Measurements from ENCODE around the gene LPGAT1.
"Not testable (repeated sequence)": the region's sequence is repeated elsewhere in the genome, so short reads cannot be mapped to it uniquely, and the experiment has no call there.

Gene LPGAT1

DNA sequence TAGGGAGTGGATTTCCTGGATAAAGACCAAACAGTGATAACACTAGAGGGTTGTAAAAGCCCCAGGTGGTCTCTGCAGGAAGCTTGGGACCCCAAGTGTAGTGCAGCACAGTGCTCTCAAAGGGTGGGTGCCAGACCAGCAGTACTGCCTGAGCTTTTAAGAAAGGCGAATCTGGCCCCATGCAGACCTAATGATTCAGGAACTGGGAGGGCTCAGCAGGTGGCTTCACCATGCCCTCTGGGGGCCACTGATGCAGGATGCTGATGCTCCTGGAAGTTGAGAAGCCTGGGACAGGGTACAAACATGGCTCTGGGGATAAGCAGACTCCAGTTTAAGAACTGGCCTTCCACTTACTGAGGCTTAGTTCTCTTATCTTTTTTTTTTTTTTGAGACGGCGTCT, 126.0 kb downstream of the LPGAT1 start:
- DNase-seq (ENCODE audit: low spot score) = no peak

DNA sequence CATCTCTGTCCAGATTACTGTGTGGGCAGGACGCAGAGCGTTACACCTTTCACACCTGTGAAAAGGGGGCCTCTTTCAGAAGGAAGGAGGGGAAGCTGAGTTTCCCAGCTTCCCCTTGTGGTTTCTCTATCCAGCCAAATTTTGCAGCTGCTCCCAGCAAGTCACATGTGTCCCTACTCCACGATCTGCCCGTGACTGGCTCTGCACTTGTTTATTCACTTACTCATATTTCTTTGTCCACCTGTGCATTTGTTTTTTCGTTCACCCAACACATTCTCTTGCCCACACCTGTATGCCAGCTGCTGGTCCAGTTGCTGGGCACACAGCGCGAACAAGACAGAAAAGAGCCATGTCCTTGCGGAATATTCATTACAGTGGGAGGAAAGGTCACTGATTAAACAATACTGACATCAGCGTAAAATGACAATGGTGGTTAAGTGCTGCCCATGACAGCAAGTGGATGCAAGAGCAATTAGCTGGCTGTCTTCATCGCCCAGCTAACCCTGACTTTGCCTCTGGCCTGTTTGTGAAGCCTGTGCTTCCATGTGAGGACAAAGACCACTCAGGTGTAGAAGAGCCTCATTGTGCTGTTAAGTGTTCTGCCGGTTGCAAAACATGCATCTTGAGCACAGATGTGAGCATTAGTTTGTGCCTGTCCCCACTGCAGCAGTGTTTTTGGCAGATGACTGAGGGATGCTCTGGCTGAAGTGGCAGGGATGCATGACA, 126.6 kb downstream of the LPGAT1 start:
- DNase-seq (ENCODE audit: low spot score) = no peak

DNA sequence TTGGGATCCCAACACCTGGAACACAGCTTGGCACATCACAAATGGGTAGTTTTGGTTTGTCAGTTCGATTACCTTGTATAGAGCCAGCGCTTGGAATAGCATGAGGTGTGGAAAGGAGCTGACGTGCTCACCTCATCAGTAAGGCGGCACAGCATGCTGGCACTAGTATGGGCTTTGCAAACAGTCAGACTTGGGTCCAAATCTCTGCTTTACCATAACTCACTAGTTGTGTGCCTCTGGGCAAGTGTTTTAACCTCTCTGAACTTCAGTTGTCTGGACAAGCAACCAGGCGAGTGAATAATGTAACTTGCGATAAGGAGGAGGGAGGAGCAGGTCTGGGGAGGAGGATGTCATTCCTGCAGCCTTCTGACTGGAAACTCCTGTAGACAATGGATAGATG, 128.8 kb downstream of the LPGAT1 start:
- no peak for DNase-seq (ENCODE audit: low spot score)

DNA sequence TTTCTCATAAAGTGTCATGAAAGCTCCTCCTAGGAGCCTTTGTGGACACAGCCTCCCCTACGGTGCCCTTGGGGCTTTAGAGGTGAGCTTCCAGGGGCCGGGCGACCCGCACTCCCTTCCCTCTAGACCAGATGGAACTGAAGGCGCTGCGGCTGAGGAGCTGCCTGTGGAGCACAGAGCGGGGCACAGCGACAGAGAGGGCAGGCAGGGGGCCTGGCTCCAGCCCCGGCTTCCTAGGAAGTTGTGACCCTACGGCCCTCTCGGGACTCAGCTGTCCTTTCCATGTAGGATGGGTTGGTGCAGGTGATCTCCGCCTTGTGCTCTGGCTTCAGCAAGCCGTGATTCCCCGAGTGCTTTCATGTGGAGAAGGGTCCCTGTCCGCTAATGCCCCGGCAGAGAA, 131.5 kb downstream of the LPGAT1 start:
- DNase-seq (ENCODE audit: low spot score) = no peak

DNA sequence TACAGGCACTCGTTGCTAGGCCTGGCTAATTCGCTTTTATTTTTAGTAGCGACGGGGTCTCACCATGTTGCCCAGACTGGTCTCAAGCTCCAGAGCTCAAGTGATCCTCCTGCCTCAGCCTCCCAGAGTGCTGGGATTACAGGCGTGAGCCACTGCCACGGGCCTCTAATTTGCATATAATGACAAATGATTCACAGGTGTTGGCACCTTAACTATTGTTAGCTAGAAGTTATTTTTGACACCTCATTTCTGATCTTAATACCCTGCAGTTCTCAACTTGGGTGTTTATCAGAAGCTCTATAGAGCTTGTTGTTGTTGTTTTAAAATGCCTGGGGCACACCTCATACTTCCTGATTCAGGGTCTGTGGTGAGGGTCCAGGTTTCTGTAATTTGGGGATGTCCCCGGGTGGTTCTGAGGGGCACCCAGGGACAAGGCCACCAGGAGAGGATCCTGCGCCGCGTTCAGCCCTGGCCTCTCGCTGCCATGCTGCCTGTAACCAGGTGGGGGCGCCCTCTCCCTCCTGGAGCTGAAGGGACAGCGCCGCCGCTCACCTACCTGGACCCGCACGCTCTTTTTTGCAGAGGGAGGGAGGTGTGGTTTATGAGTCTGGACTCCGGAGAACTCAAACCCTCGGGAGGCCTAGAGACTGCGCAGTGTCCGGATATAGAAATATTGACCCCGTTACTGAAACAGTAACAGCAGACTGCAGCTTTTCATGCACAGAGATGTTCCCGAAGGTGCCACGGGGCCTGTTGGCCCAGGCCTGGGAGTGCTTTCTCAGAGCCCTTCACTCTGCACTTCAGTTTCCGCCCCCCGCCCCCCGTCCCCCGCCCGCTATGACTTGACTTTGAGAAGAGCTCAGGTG, 132.2 kb downstream of the LPGAT1 start:
- DNase-seq (ENCODE audit: low spot score) = peak; percentile 36

DNA sequence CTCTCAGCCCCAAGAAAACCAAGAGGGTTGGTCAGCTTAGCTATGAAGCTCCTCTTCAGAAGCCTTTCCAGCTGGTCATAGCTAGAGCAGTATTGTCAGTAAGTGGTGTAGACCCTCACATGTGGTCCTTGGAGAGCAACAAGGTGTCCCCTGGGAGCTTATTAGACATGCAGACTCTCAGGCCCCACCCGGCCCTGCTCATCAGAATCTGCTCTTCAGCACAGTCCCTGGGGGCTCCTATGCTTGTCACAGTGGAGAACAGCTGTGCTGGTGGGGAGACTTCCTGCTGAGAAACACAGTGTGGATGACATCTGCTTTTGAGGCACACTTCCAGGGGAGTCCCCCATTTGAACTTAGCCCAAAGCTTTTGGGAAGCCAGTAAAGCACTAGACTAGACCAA, 133.2 kb downstream of the LPGAT1 start:
- DNase-seq (ENCODE audit: low spot score) = no peak

DNA sequence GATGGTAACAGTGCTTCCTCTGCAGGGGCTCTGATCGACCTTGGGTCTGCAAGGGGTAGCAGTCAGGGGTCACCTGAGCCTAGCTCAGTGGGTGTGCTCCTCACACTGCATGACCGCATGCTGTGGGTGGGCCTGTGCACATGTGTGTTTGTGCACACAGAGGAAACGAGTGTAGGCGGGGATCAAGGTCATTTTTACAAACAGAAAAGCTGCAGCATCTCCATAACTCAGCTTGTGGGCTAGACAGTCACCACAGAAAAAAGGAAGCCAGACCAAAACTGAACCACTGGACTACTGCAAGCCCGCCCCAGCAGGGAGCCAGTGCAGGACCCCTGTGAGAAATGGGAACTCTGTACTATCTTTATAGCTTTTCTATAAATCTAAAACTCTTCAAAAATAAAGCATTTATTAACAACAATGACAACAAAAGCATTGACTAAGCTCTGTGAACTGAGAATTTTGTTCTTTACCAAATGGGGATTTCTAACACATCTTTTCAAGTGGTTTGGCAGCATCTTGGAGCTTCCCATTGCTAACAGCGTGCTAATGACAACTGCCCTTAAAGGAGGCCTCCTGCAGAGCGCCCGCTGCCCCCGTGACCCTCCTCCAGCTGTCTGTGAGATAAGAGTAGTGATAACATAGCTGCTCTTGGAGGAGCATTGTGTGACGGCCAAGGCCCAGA, 135.3 kb downstream of the LPGAT1 start:
- DNase-seq (ENCODE audit: low spot score) = no peak

DNA sequence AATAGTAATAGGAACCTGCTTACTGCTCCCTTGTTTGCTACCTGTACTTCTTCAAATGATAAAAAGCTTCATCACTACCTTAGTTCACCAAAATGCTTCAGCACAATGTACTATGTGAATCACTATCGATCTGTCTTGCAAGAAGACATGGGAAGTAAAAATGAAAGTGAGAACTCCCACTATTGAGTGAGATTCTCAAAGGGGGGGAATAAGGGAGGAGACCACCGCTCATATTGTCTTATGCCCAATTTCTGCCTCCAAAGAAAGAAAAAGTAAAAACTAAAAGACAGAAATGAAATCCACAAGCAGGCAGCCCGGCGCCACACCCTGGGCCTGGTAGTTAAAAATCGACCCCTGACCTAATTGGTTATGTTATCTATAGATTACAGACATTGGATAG, 136.7 kb downstream of the LPGAT1 start:
- DNase-seq (ENCODE audit: low spot score) = not testable (repeated sequence)
